HS-5 (cell line): ENCODE results near the gene SCAPER.

Source experiments
- DNase-seq: peaks from one replicate; pipeline ENCODE4 v3.0.0-alpha.2; 2012; ENCODE audit warnings: low read depth

The SCAPER gene

DNA sequence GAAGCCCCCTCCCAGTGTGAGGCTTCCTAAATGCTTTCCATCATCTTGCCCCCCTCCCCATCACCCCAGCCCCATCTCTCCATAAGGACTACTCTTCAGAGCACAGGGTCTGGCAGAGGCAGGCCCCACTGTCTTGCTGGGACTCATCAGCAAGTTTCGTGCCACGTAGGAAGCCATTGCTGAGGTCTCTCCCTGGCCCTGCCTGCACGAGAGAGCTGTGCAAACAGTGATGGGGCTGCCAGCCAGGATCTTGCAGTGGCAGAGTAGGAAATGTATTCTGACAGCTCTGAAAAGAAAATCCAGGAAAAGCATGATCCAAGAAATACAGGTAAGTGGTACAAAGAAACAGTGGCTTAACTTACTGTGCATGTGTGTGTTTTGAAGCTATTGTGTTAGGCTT lies 546.0 kb downstream of the SCAPER start:
- DNase-seq = no peak

- DNase-seq = no peak
Observed at GRCh38 chr15:76358453-76358852, 546.7 kb downstream of the SCAPER start.

GRCh38 chr15:76354823-76355440 lies 550.2 kb downstream of the SCAPER start:
- no peak for DNase-seq

DNA sequence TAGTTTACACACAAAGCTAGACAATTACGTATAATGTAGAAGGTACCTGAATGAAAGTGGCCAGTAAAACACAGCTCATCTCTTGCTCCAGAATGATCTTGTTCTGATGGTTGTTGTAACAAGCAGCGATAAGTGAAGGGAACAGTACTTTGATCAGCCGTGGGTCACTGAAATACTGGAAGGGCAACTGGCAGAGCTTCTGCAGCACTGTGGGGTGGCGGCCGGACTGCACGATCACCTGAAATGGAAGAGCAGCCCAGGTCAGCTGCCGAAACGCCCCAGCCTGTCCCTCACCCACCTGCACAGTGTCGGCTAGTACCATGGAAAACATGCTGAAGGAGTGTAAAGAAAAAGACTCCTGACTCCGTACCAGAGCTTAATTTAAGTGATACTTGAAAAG lies 551.2 kb downstream of the SCAPER start:
- no peak for DNase-seq

- DNase-seq = no peak
Observed at GRCh38 chr15:76353023-76353577, 552.0 kb downstream of the SCAPER start.

GRCh38 chr15:76349301-76350070 lies 555.7 kb downstream of the SCAPER start:
- DNase-seq = no peak

DNA sequence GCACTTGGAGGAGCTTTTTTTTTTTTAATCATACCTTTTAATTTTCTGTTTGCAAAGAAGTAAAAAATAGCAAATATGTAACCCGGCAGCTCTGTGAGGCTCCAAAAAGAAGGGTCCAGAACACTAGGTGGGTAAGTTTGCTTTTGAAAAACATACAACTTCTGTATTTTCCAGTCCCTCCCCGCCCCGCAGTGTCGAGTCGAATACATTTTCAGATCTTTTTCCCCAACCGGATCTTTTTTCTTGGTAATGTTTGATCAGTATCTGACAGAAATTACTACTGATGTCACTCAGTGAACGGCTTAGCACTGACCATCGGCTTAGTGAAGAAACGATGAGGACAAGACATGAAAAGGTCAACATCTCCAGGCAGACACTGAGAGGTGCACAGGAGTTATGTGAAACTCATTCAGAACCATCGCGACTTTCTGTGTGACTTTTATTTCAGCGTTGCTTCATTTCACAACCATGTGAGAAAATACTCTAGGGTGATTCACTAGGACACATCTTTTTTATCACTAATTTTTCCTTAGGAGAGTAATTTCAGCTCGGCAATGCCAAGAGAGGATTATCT lies 557.6 kb downstream of the SCAPER start:
- DNase-seq = no peak

GRCh38 chr15:76346669-76347481 lies 558.3 kb downstream of the SCAPER start:
- no peak for DNase-seq

- no peak for DNase-seq
Observed at GRCh38 chr15:76345880-76346668, 559.1 kb downstream of the SCAPER start.

- no peak for DNase-seq
Observed at GRCh38 chr15:76345583-76345879, 559.6 kb downstream of the SCAPER start.

DNA sequence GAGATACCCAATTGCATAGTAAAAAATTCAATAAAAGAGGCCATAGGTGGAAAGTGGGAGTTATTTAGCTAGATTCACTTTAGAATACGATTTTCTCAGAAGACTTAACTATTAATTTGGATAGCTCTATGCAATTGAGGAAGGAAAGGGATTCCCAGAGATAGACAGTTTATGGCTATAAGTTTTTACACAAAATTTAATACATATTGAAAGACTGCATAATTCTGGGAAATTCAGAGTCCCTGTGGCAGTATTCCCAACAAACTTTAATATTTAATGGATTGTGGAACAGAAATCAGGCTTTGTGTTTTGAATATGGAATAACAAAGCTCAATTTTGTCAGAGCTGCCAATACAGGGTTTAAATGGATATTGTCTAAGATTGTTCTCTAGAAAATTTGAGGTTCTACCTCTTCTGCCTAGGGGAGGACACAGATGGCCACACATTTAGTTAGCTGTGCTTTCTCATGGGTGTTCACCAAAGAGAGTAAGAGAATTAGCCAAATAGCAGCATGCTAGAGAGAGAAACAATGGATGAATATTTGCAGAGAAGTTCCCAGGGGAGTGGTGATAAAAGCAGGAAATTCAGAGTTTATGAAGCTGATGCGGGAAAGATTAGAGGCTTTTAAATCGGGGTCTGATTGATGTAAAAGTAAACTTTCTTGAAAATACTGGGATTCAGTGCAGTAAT lies 560.1 kb downstream of the SCAPER start:
- DNase-seq = no peak

GRCh38 chr15:76343313-76343996 lies 561.7 kb downstream of the SCAPER start:
- DNase-seq = no peak

- no peak for DNase-seq
Observed at GRCh38 chr15:76342382-76343201, 562.5 kb downstream of the SCAPER start.

- no peak for DNase-seq
Observed at GRCh38 chr15:76342058-76342381, 563.1 kb downstream of the SCAPER start.

DNA sequence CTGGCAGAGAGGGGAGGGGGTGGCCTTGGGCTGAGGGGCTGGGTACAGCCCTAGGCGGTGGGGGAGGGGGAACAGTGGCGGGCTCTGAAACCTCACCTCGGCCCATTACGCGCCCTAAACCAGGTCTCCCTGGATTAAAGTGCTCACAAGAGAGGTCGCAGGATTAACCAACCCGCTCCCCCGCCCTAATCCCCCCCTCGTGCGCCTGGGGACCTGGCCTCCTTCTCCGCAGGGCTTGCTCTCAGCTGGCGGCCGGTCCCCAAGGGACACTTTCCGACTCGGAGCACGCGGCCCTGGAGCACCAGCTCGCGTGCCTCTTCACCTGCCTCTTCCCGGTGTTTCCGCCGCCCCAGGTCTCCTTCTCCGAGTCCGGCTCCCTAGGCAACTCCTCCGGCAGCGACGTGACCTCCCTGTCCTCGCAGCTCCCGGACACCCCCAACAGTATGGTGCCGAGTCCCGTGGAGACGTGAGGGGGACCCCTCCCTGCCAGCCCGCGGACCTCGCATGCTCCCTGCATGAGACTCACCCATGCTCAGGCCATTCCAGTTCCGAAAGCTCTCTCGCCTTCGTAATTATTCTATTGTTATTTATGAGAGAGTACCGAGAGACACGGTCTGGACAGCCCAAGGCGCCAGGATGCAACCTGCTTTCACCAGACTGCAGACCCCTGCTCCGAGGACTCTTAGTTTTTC lies 563.6 kb downstream of the SCAPER start:
- no peak for DNase-seq

GRCh38 chr15:76340803-76341365 lies 564.3 kb downstream of the SCAPER start:
- no peak for DNase-seq

DNA sequence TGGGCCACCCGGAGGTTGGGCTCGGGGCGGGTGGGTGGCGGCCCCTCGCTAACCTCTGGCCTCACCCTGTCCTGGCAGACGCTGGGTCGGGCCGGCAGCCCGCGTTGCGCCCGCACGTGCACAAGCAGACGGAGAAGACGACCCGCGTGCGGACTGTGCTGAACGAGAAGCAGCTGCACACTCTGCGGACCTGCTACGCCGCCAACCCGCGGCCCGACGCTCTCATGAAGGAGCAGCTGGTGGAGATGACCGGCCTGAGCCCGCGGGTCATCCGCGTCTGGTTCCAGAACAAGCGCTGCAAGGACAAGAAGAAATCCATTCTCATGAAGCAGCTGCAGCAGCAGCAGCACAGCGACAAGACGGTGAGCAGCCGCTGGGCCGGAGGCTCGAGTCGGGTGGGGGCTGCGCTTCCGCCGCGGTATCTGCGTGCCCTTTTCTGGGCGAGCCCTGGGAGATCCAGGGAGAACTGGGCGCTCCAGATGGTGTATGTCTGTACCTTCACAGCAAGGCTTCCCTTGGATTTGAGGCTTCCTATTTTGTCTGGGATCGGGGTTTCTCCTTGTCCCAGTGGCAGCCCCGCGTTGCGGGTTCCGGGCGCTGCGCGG lies 564.8 kb downstream of the SCAPER start:
- no peak for DNase-seq
